Activated naive CD8-positive, alpha-beta T cell treated with anti-CD3 and anti-CD28 coated beads, Interleukin-2, amount 10 ng/mL, durations not matched to agents 7 days and 5 days (primary cell): ENCODE measurements around the gene CDH13. TPM values are rescaled to one million over a fixed set of nuclear protein-coding genes. Genes with fewer than 3 reads are reported as not detected.

Experiments
- ATAC-seq: fragments of 150-1000 bp; cut with Tn5 transposase; one replicate; pipeline ENCODE4 v1.10.0; 2021; ENCODE audit warnings: low read depth, moderate library complexity
- POLR2A ChIA-PET: fragments of 350-600 bp; sonication (Branson Sonifier 250); formaldehyde crosslinking; loops from one replicate; lab custom pipeline; 2021; ENCODE audit warnings: antibody characterized with exemption; lab: Charles Lee
- DNase-seq: peaks from one replicate; pipeline ENCODE4 v3.0.0; 2021
- H3K27ac Mint-ChIP-seq: one replicate; pipeline ENCODE4 v1.8.0; 2022; ENCODE audit warnings: mild to moderate bottlenecking, mixed read lengths
- H3K27me3 Mint-ChIP-seq: one replicate; pipeline ENCODE4 v1.8.0; 2022; ENCODE audit warnings: mild to moderate bottlenecking, moderate library complexity, mixed read lengths
- H3K36me3 Mint-ChIP-seq: one replicate; pipeline ENCODE4 v1.8.0; 2021; ENCODE audit warnings: mild to moderate bottlenecking, mixed read lengths
- H3K4me1 Mint-ChIP-seq: one replicate; pipeline ENCODE4 v1.8.0; 2021; ENCODE audit warnings: mixed read lengths
- H3K4me3 Mint-ChIP-seq: one replicate; pipeline ENCODE4 v1.8.0; 2022; ENCODE audit warnings: mild to moderate bottlenecking, moderate library complexity, mixed read lengths
- H3K9me3 Mint-ChIP-seq: one replicate; pipeline ENCODE4 v1.8.0; 2021; ENCODE audit warnings: mixed read lengths
- total RNA-seq, 2 experiments: library from RNA; stranded (reverse); gene quantifications; one replicate each; pipeline ENCODE4 v1.2.3, GENCODE V29; 2021

The CDH13 gene
- not detected for total RNA-seq

GRCh38 chr16:82626791-82627261, at the start of gene CDH13:
Gene CDH13 (plus strand): TSS chr16:82626969.
- POLR2A ChIA-PET = no interaction called here
- Mint-ChIP-seq H3K27ac (no peak within 1 kb of the TSS), H3K4me1 (no peaks in the 10 kb centered on the region), H3K27me3 (peaks cover 54% of the 10 kb centered on the region), H3K36me3 (no peaks in the 10 kb centered on the region), H3K4me3 (no peak within 1 kb of the TSS), H3K9me3 (no peaks in the 10 kb centered on the region)
- ATAC-seq (no peak), DNase-seq (no peak)

GRCh38 chr16:82580298-82580890, 46.4 kb upstream of the CDH13 start:
- Mint-ChIP-seq H3K27ac (no peak overlapping the region), H3K27me3 (no peaks in the 10 kb centered on the region), H3K36me3 (no peaks in the 10 kb centered on the region), H3K9me3 (no peaks in the 10 kb centered on the region), H3K4me1 (no peaks in the 10 kb centered on the region), H3K4me3 (no peak overlapping the region)
- POLR2A ChIA-PET = no interaction called here
- DNase-seq = no peak
- ATAC-seq = no peak

GRCh38 chr16:82582975-82583374, 43.8 kb upstream of the CDH13 start:
- H3K9me3 Mint-ChIP-seq = no peaks in the 10 kb centered on the region
- H3K4me1 Mint-ChIP-seq = no peaks in the 10 kb centered on the region
- no peak overlapping the region for H3K27ac Mint-ChIP-seq
- POLR2A ChIA-PET = no interaction called here
- H3K27me3 Mint-ChIP-seq = no peaks in the 10 kb centered on the region
- no peak for ATAC-seq
- H3K4me3 Mint-ChIP-seq = no peak overlapping the region
- no peak for DNase-seq
- H3K36me3 Mint-ChIP-seq = no peaks in the 10 kb centered on the region

GRCh38 chr16:82583422-82583821, 43.3 kb upstream of the CDH13 start:
- H3K4me1 Mint-ChIP-seq = no peaks in the 10 kb centered on the region
- no peaks in the 10 kb centered on the region for H3K9me3 Mint-ChIP-seq
- H3K27ac Mint-ChIP-seq = no peak overlapping the region
- H3K27me3 Mint-ChIP-seq = no peaks in the 10 kb centered on the region
- no peak for ATAC-seq
- DNase-seq = no peak
- H3K36me3 Mint-ChIP-seq = no peaks in the 10 kb centered on the region
- no peak overlapping the region for H3K4me3 Mint-ChIP-seq
- POLR2A ChIA-PET = no interaction called here

GRCh38 chr16:82584553-82585152, 42.1 kb upstream of the CDH13 start:
- Mint-ChIP-seq H3K4me1 (no peaks in the 10 kb centered on the region), H3K27me3 (no peaks in the 10 kb centered on the region), H3K27ac (no peak overlapping the region), H3K36me3 (no peaks in the 10 kb centered on the region), H3K4me3 (no peak overlapping the region), H3K9me3 (no peaks in the 10 kb centered on the region)
- POLR2A ChIA-PET = no interaction called here
- ATAC-seq = no peak
- no peak for DNase-seq

- Mint-ChIP-seq H3K4me3 (no peak overlapping the region), H3K27me3 (no peaks in the 10 kb centered on the region)
Observed at GRCh38 chr16:82585675-82586074, 41.1 kb upstream of the CDH13 start.

GRCh38 chr16:82586130-82586529, 40.6 kb upstream of the CDH13 start:
- no peak overlapping the region for H3K27ac Mint-ChIP-seq
- DNase-seq (no peak), ATAC-seq (no peak)
- POLR2A ChIA-PET = no interaction called here
- H3K4me3 Mint-ChIP-seq = no peak overlapping the region
- no peaks in the 10 kb centered on the region for H3K9me3 Mint-ChIP-seq
- H3K36me3 Mint-ChIP-seq = no peaks in the 10 kb centered on the region
- H3K27me3 Mint-ChIP-seq = no peaks in the 10 kb centered on the region
- H3K4me1 Mint-ChIP-seq = no peaks in the 10 kb centered on the region

More at GRCh38 chr16:82585675-82586074, 41.1 kb upstream of the CDH13 start:
- no peaks in the 10 kb centered on the region for H3K9me3 Mint-ChIP-seq
- POLR2A ChIA-PET = no interaction called here
- ATAC-seq (no peak), DNase-seq (no peak)
- no peak overlapping the region for H3K27ac Mint-ChIP-seq
- H3K36me3 Mint-ChIP-seq = no peaks in the 10 kb centered on the region
- no peaks in the 10 kb centered on the region for H3K4me1 Mint-ChIP-seq

GRCh38 chr16:82587289-82587688, 39.5 kb upstream of the CDH13 start:
- ATAC-seq (no peak), DNase-seq (no peak)
- Mint-ChIP-seq H3K36me3 (no peaks in the 10 kb centered on the region), H3K4me3 (no peak overlapping the region), H3K27ac (no peak overlapping the region), H3K27me3 (no peaks in the 10 kb centered on the region), H3K4me1 (no peaks in the 10 kb centered on the region), H3K9me3 (no peaks in the 10 kb centered on the region)
- POLR2A ChIA-PET = no interaction called here

GRCh38 chr16:82589407-82589806, 37.4 kb upstream of the CDH13 start:
- H3K4me1 Mint-ChIP-seq = no peaks in the 10 kb centered on the region
- H3K9me3 Mint-ChIP-seq = no peaks in the 10 kb centered on the region
- POLR2A ChIA-PET = no interaction called here
- H3K36me3 Mint-ChIP-seq = no peaks in the 10 kb centered on the region
- DNase-seq (no peak), ATAC-seq (no peak)
- H3K4me3 Mint-ChIP-seq = no peak overlapping the region
- H3K27me3 Mint-ChIP-seq = no peaks in the 10 kb centered on the region
- H3K27ac Mint-ChIP-seq = no peak overlapping the region

- Mint-ChIP-seq H3K9me3 (peaks cover 1% of the 10 kb centered on the region), H3K27ac (no peak overlapping the region), H3K36me3 (no peaks in the 10 kb centered on the region), H3K4me1 (no peaks in the 10 kb centered on the region), H3K27me3 (no peaks in the 10 kb centered on the region), H3K4me3 (no peak overlapping the region)
- POLR2A ChIA-PET = no interaction called here
- ATAC-seq (no peak), DNase-seq (no peak)
Observed at GRCh38 chr16:82594114-82594513, 32.7 kb upstream of the CDH13 start.

GRCh38 chr16:82598771-82599170, 28.0 kb upstream of the CDH13 start:
- POLR2A ChIA-PET = no interaction called here
- Mint-ChIP-seq H3K4me3 (no peak overlapping the region), H3K27me3 (no peaks in the 10 kb centered on the region), H3K4me1 (no peaks in the 10 kb centered on the region), H3K36me3 (no peaks in the 10 kb centered on the region), H3K9me3 (peaks cover 3% of the 10 kb centered on the region), H3K27ac (no peak overlapping the region)
- ATAC-seq = no peak
- no peak for DNase-seq

- Mint-ChIP-seq H3K4me1 (no peaks in the 10 kb centered on the region), H3K27me3 (no peaks in the 10 kb centered on the region), H3K27ac (no peak overlapping the region), H3K4me3 (no peak overlapping the region), H3K9me3 (peaks cover 3% of the 10 kb centered on the region), H3K36me3 (no peaks in the 10 kb centered on the region)
- POLR2A ChIA-PET = no interaction called here
- ATAC-seq (no peak), DNase-seq (no peak)
Observed at GRCh38 chr16:82601989-82602640, 24.7 kb upstream of the CDH13 start.

- DNase-seq (no peak), ATAC-seq (no peak)
- no peaks in the 10 kb centered on the region for H3K36me3 Mint-ChIP-seq
- H3K27ac Mint-ChIP-seq = no peak overlapping the region
- H3K27me3 Mint-ChIP-seq = no peaks in the 10 kb centered on the region
- POLR2A ChIA-PET = no interaction called here
- no peaks in the 10 kb centered on the region for H3K4me1 Mint-ChIP-seq
- no peak overlapping the region for H3K4me3 Mint-ChIP-seq
- peaks cover 2% of the 10 kb centered on the region for H3K9me3 Mint-ChIP-seq
Observed at GRCh38 chr16:82603784-82604411, 22.9 kb upstream of the CDH13 start.

GRCh38 chr16:82605076-82605475, 21.7 kb upstream of the CDH13 start:
- Mint-ChIP-seq H3K9me3 (peaks cover 2% of the 10 kb centered on the region), H3K27ac (no peak overlapping the region), H3K27me3 (no peaks in the 10 kb centered on the region), H3K36me3 (no peaks in the 10 kb centered on the region), H3K4me3 (no peak overlapping the region), H3K4me1 (no peaks in the 10 kb centered on the region)
- POLR2A ChIA-PET = no interaction called here
- no peak for DNase-seq
- no peak for ATAC-seq
